HepG2 (cell line): Measurements from ENCODE around the gene MID1. TPM values are rescaled to one million over a fixed set of nuclear protein-coding genes. Genes with fewer than 3 reads are reported as not detected.

ENCODE experiments used
- ATAC-seq: fragments of 200-7000 bp; cut with Tn5 transposase; 3 replicates; pipeline ENCODE4 v1.9.1; 2020; ENCODE audit warnings: mild to moderate bottlenecking, moderate library complexity
- BruUV-seq: library from RNA; stranded (reverse); fragments of 400-500 nt; replicated peaks from 2 replicates; lab custom pipeline; 2021; lab: Mats Ljungman, UMichigan
- CTCF ChIA-PET: fragments of 300-600 bp; formaldehyde crosslinking; extraction: SDS; loops from one replicate; lab custom pipeline; 2021; ENCODE audit warnings: low total read pairs, inconsistent platforms, low intra/inter-chr PET ratio; lab: Yijun Ruan, JAX
- POLR2A ChIA-PET: fragments of 350-600 bp; sonication (Branson Sonifier 250); formaldehyde crosslinking; loops from one replicate; lab custom pipeline; 2020; ENCODE audit warnings: antibody characterized with exemption, inconsistent platforms; lab: Yijun Ruan, JAX
- DNase-seq: peaks from one replicate; pipeline ENCODE4 v3.0.0-alpha.2; 2015; ENCODE audit warnings: low spot score
- FAIRE-seq: peaks from 3 replicates; lab custom pipeline; 2011; peaks lifted over from hg19 to GRCh38; lab: Jason Lieb, UNC
- H2AFZ ChIP-seq: one replicate; pipeline ENCODE4 v1.6.1; 2011; ENCODE audit warnings: low read length, inconsistent platforms
- H3K27ac ChIP-seq: fragments of 300-600 bp; 3 replicates; pipeline ENCODE4 v1.8.0; 2011; ENCODE audit warnings: mixed run types, mild to moderate bottlenecking, mixed read lengths, low read length, inconsistent platforms; ENCODE audit not compliant: insufficient read depth; ENCODE audit errors: extremely low read length
- H3K27me3 ChIP-seq, 2 experiments: fragments of 200-600 bp in 1 of 2; 2 replicates in 1 of 2; 3 replicates in 1 of 2; pipeline versions ENCODE4 v1.6.0 to v1.8.0; 2011; ENCODE audit warnings: low read length in 2 of 2, mild to moderate bottlenecking in 2 of 2, moderate library complexity in 2 of 2, inconsistent platforms in 1 of 2; ENCODE audit not compliant: insufficient read depth in 2 of 2, control insufficient read depth in 1 of 2
- H3K36me3 ChIP-seq, 2 experiments: fragments of 200-600 bp in 1 of 2; replicated peaks in 1 of 2; 2 replicates in 1 of 2; 3 replicates in 1 of 2; pipeline versions ENCODE4 v1.5.1 to v1.8.0; 2011; ENCODE audit warnings: low read length in 2 of 2, inconsistent platforms in 1 of 2; ENCODE audit not compliant: insufficient read depth in 2 of 2, control insufficient read depth in 1 of 2
- H3K4me1 ChIP-seq: 2 replicates; pipeline ENCODE4 v1.5.1; 2012; ENCODE audit warnings: low read length, inconsistent platforms; ENCODE audit not compliant: insufficient read depth
- H3K4me2 ChIP-seq: 2 replicates; pipeline ENCODE4 v1.6.0; 2011; ENCODE audit warnings: low read depth, low read length, inconsistent platforms
- H3K4me3 ChIP-seq, 3 experiments: fragments of 200-600 bp in 1 of 3; sonication (generic), shearing (Covaris generic) in 1 of 3; replicated peaks in 1 of 3; 2 replicates each; pipeline ENCODE4 v1.5.1; 2011 to 2016; ENCODE audit warnings: low read length in 3 of 3, inconsistent platforms in 2 of 3, low read depth in 2 of 3, mild to moderate bottlenecking in 2 of 3, control low read depth in 1 of 3, mixed read lengths in 1 of 3; ENCODE audit not compliant: insufficient read depth in 1 of 3
- H3K79me2 ChIP-seq: one replicate; pipeline ENCODE4 v1.6.1; 2011; ENCODE audit warnings: low read length, inconsistent platforms; ENCODE audit not compliant: insufficient read depth
- H3K9ac ChIP-seq: 2 replicates; pipeline ENCODE4 v1.6.0; 2011; ENCODE audit warnings: mild to moderate bottlenecking, low read depth, low read length, inconsistent platforms; ENCODE audit not compliant: insufficient read depth
- H3K9me3 ChIP-seq: 2 replicates; pipeline ENCODE4 v1.5.1; 2012; ENCODE audit warnings: mild to moderate bottlenecking, low read length
- H4K20me1 ChIP-seq: 2 replicates; pipeline ENCODE4 v1.6.0; 2011; ENCODE audit warnings: inconsistent platforms, mild to moderate bottlenecking, low read length, moderate library complexity; ENCODE audit not compliant: insufficient read depth
- JDP2 ChIP-seq: sonication (generic); formaldehyde crosslinking; IDR thresholded peaks from 2 replicates; pipeline ENCODE4 v1.8.1; 2022; ENCODE audit warnings: missing genetic modification reagents, borderline replicate concordance
- PITX1 ChIP-seq: sonication (generic); formaldehyde crosslinking; IDR thresholded peaks from 2 replicates; pipeline ENCODE4 v1.5.1; 2020; ENCODE audit warnings: mild to moderate bottlenecking, missing genetic modification reagents
- TAF1 ChIP-seq: sonication (generic); formaldehyde crosslinking; IDR thresholded peaks from 2 replicates; pipeline ENCODE4 v1.4.0; 2020; ENCODE audit warnings: missing genetic modification reagents
- ZFP62 ChIP-seq: sonication (generic); formaldehyde crosslinking; IDR thresholded peaks from 2 replicates; pipeline ENCODE4 v1.4.0; 2020; ENCODE audit warnings: missing genetic modification reagents
- ZNF207 ChIP-seq: fragments of 450-650 bp; IDR thresholded peaks from 2 replicates; pipeline ENCODE4 v1.6.1; 2016; ENCODE audit warnings: antibody characterized with exemption, borderline replicate concordance
- ZNF441 ChIP-seq: sonication (generic); formaldehyde crosslinking; IDR thresholded peaks from 2 replicates; pipeline ENCODE4 v1.7.0; 2021; ENCODE audit warnings: missing genetic modification reagents, borderline replicate concordance
- ZNF577 ChIP-seq: sonication (generic); formaldehyde crosslinking; IDR thresholded peaks from 2 replicates; pipeline ENCODE4 v1.4.0; 2020; ENCODE audit warnings: mild to moderate bottlenecking, low read depth, missing genetic modification reagents, borderline replicate concordance
- WGBS: methylation state at CpG from one replicate; pipeline ENCODE4 v1.1.6; 2017; ENCODE audit warnings: low lambda C conversion rate; 5-methylcytosine and 5-hydroxymethylcytosine counted together
- in situ Hi-C: cut with HindIII; loops from 2 replicates; pipeline ENCODE4 v1.10.0; 2017; ENCODE audit warnings: low pct_unique_long_range_greater_than_20kb; ENCODE audit not compliant: extremely low pct_ligation_motif_present
- intact Hi-C: fragments of 100-400 bp; cut with micrococcal nuclease; formaldehyde crosslinking; loops from one replicate; pipeline ENCODE4 v1.10.0; 2022; ENCODE audit not compliant: unreplicated experiment
- polyA plus RNA-seq, 8 experiments: library from polyadenylated mRNA; depleted of rRNA in 3 of 8; stranded (reverse) in 7 of 8; unstranded in 1 of 8; fragments of >200 nt; fragmentation: Illumina TruSeq in 4 of 8; extraction: Trizol in 4 of 8; gene quantifications; 2 replicates each; pipeline versions ENCODE4 v1.2.1 to v1.2.3, GENCODE V29; 2011 to 2016; ENCODE audit warnings: low read depth in 4 of 8, missing spikeins in 1 of 8, mixed read lengths in 1 of 8; ENCODE audit not compliant: insufficient read depth in 1 of 8
- total RNA-seq, 5 experiments: library from RNA; depleted of rRNA; stranded (reverse); fragments of >200 nt; fragmentation: Illumina TruSeq; extraction: Trizol; gene quantifications; 2 replicates each; pipeline ENCODE4 v1.2.3, GENCODE V29; 2016; ENCODE audit warnings: low read depth in 1 of 5
- TF ChIP-seq, protein P1 (sequence below): sonication (generic); formaldehyde crosslinking; IDR thresholded peaks from 2 replicates; pipeline ENCODE4 v1.4.0; 2020; ENCODE audit warnings: mild to moderate bottlenecking, missing genetic modification reagents
- TF ChIP-seq, protein P2 (sequence below): sonication (generic); formaldehyde crosslinking; IDR thresholded peaks from one replicate; pipeline ENCODE4 v1.5.1; 2020; ENCODE audit warnings: mild to moderate bottlenecking, missing genetic modification reagents; ENCODE audit errors: not compliant biosample characterization
- TF ChIP-seq, protein P3 (sequence below): sonication (generic); formaldehyde crosslinking; IDR thresholded peaks from 2 replicates; pipeline ENCODE4 v1.5.1; 2020; ENCODE audit warnings: missing genetic modification reagents, mild to moderate bottlenecking, borderline replicate concordance
- TF ChIP-seq, protein P4 (sequence below): IDR thresholded peaks from 2 replicates; pipeline ENCODE4 v1.6.1; 2012; ENCODE audit warnings: low read length, improper control_type of control experiment

The MID1 gene
- total and polyA plus RNA-seq, 2 of the 13 experiments (the other 11 are each of a cell fraction or from before 2014, with no cell fraction given): 0.86 to 1.1 TPM

DNA sequence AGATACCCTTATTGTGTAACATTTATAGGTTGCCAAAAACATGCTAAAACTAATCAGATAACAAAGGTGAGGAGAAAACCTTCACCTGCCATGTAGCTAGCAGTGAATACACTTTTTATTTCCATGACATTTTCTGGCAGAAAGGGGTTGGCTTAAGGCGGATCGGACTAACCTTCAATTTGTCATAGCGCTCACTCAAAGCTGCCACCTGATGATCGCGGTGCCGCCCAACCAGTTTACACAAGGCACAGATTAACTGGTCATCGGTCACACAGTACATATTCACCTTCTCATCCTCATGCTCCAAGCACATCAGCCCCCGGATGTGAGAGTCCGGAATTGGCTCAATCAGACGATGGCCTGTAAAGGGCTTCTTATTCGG lies 53.7 kb downstream of the MID1 start:
- Histone ChIP-seq H3K9me3 (no peaks in the 10 kb centered on the region), H3K27me3 (no peaks in the 10 kb centered on the region), H4K20me1 (no peaks in the 10 kb centered on the region), H3K79me2 (no peaks in the 10 kb centered on the region), H3K4me3 (no peak overlapping the region), H3K27ac (no peak overlapping the region), H3K36me3 (no peaks in the 10 kb centered on the region), H3K4me2 (no peak overlapping the region), H3K9ac (no peak overlapping the region), H2AFZ (no peak overlapping the region), H3K4me1 (no peaks in the 10 kb centered on the region)
- no TSS peak for BruUV-seq
- 100% methylated on average over 8 of the region's 11 CpGs for WGBS
- in situ Hi-C loops (no loop called here), intact Hi-C loops (no loop called here)
- CTCF ChIA-PET: no interaction called here
- POLR2A ChIA-PET: no interaction called here
- ATAC-seq (no peak), DNase-seq (no peak), FAIRE-seq (no peak)
- TF ChIP-seq ZNF577 (CRISPR knock-in tag): no peak
- TF ChIP-seq, protein P1, sequence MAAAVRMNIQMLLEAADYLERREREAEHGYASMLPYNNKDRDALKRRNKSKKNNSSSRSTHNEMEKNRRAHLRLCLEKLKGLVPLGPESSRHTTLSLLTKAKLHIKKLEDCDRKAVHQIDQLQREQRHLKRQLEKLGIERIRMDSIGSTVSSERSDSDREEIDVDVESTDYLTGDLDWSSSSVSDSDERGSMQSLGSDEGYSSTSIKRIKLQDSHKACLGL: no peak
- TF ChIP-seq ZNF207: no peak
- TF ChIP-seq ZNF441: no peak
- TF ChIP-seq TAF1 (CRISPR knock-in tag): no peak
- no peak for TF ChIP-seq ZFP62 (CRISPR knock-in tag)
- TF ChIP-seq, protein P2, sequence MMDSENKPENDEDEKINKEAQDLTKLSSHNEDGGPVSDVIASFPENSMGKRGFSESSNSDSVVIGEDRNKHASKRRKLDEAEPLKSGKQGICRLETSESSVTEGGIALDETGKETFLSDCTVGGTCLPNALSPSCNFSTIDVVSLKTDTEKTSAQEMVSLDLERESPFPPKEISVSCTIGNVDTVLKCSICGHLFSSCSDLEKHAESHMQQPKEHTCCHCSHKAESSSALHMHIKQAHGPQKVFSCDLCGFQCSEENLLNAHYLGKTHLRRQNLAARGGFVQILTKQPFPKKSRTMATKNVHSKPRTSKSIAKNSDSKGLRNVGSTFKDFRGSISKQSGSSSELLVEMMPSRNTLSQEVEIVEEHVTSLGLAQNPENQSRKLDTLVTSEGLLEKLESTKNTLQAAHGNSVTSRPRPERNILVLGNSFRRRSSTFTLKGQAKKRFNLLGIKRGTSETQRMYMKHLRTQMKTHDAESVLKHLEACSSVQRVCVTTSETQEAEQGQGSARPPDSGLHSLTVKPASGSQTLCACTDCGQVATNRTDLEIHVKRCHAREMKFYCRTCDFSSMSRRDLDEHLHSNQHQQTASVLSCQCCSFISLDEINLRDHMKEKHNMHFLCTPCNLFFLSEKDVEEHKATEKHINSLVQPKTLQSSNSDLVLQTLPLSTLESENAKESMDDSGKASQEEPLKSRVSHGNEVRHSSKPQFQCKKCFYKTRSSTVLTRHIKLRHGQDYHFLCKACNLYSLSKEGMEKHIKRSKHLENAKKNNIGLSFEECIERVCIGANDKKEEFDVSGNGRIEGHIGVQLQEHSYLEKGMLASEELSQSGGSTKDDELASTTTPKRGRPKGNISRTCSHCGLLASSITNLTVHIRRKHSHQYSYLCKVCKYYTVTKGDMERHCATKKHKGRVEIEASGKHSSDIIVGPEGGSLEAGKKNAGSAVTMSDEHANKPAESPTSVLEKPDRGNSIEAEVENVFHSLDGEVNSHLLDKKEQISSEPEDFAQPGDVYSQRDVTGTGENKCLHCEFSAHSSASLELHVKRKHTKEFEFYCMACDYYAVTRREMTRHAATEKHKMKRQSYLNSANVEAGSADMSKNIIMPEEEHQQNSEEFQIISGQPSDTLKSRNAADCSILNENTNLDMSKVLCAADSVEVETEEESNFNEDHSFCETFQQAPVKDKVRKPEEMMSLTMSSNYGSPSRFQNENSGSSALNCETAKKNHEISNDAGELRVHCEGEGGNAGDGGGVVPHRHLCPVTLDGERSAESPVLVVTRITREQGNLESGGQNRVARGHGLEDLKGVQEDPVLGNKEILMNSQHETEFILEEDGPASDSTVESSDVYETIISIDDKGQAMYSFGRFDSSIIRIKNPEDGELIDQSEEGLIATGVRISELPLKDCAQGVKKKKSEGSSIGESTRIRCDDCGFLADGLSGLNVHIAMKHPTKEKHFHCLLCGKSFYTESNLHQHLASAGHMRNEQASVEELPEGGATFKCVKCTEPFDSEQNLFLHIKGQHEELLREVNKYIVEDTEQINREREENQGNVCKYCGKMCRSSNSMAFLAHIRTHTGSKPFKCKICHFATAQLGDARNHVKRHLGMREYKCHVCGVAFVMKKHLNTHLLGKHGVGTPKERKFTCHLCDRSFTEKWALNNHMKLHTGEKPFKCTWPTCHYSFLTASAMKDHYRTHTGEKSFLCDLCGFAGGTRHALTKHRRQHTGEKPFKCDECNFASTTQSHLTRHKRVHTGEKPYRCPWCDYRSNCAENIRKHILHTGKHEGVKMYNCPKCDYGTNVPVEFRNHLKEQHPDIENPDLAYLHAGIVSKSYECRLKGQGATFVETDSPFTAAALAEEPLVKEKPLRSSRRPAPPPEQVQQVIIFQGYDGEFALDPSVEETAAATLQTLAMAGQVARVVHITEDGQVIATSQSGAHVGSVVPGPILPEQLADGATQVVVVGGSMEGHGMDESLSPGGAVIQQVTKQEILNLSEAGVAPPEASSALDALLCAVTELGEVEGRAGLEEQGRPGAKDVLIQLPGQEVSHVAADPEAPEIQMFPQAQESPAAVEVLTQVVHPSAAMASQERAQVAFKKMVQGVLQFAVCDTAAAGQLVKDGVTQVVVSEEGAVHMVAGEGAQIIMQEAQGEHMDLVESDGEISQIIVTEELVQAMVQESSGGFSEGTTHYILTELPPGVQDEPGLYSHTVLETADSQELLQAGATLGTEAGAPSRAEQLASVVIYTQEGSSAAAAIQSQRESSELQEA (CRISPR knock-in tag): no peak
- TF ChIP-seq, protein P3, sequence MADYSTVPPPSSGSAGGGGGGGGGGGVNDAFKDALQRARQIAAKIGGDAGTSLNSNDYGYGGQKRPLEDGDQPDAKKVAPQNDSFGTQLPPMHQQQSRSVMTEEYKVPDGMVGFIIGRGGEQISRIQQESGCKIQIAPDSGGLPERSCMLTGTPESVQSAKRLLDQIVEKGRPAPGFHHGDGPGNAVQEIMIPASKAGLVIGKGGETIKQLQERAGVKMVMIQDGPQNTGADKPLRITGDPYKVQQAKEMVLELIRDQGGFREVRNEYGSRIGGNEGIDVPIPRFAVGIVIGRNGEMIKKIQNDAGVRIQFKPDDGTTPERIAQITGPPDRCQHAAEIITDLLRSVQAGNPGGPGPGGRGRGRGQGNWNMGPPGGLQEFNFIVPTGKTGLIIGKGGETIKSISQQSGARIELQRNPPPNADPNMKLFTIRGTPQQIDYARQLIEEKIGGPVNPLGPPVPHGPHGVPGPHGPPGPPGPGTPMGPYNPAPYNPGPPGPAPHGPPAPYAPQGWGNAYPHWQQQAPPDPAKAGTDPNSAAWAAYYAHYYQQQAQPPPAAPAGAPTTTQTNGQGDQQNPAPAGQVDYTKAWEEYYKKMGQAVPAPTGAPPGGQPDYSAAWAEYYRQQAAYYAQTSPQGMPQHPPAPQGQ (CRISPR knock-in tag): no peak
- no peak for TF ChIP-seq PITX1
- no peak for TF ChIP-seq JDP2
- TF ChIP-seq, protein P4, sequence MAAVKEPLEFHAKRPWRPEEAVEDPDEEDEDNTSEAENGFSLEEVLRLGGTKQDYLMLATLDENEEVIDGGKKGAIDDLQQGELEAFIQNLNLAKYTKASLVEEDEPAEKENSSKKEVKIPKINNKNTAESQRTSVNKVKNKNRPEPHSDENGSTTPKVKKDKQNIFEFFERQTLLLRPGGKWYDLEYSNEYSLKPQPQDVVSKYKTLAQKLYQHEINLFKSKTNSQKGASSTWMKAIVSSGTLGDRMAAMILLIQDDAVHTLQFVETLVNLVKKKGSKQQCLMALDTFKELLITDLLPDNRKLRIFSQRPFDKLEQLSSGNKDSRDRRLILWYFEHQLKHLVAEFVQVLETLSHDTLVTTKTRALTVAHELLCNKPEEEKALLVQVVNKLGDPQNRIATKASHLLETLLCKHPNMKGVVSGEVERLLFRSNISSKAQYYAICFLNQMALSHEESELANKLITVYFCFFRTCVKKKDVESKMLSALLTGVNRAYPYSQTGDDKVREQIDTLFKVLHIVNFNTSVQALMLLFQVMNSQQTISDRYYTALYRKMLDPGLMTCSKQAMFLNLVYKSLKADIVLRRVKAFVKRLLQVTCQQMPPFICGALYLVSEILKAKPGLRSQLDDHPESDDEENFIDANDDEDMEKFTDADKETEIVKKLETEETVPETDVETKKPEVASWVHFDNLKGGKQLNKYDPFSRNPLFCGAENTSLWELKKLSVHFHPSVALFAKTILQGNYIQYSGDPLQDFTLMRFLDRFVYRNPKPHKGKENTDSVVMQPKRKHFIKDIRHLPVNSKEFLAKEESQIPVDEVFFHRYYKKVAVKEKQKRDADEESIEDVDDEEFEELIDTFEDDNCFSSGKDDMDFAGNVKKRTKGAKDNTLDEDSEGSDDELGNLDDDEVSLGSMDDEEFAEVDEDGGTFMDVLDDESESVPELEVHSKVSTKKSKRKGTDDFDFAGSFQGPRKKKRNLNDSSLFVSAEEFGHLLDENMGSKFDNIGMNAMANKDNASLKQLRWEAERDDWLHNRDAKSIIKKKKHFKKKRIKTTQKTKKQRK: no peak
